Measurements from ENCODE around the gene TYRO3.

The TYRO3 gene

DNA sequence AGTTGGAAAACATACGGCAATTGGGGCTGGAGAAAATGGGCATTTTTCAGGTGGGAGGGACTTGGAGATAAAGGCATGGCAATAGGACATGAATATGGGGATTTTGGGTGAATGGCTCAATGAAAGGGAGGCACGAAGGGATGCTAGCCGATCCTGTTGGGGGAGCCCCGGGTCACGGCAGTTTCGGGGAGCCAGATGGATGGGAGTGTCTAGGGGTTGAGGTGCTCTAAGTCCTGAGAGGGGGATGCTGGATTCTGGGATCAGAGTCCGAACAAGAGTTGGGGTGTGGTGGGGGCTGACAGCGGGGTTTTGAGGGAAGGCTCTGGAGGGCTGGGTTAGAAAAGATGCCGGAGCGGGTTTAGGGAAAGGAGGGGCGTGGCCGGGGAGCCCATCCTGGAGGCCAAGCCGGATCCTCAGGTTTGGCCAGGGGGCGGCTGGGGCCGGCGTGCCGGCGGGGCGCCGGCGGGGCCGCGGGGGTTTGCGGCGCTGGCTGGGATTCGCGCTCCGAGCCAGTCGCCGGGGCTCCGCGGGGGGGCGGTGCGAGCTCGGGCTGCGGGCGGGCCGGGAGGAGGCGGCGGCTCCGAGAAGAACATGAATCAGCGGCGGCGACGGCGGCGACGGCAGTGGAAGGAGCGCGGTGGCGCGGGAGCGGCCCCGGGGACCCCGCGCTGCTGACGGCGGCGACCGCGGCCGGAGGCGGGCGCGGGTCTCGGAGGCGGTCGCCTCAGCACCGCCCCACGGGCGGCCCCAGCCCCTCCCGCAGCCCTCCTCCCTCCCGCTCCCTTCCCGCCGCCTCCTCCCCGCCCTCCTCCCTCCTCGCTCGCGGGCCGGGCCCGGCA, at the start of gene TYRO3:
TSS of gene TYRO3 (plus strand) at position 813 of the 839 bp plus-strand sequence. CDS start 46 bp downstream, outside the sequence.
- DNase-seq (ENCODE audit: low read depth in 2 of 2): peak; percentile 60 to 64

DNA sequence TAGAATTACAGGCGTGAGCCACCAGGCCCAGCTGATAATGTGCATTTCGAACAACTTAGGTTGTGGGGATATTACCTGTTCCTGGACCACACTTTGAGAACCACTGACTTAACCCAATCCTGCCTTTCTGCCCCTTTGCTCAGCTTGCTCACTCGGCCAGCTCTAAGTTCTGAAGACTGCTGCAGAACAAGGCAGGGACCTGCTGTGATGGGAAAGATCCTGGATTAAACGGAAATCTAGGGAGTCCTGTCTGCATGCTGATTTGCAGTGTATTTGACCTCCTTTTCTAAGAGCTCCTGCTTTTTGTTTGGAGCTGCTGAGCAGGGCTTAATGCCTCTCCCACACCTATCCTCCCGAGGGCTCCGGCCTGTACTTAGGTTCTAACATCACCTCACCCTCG, 48.3 kb upstream of the TYRO3 start:
- no peak for DNase-seq (ENCODE audit: low read depth in 2 of 2)

DNA sequence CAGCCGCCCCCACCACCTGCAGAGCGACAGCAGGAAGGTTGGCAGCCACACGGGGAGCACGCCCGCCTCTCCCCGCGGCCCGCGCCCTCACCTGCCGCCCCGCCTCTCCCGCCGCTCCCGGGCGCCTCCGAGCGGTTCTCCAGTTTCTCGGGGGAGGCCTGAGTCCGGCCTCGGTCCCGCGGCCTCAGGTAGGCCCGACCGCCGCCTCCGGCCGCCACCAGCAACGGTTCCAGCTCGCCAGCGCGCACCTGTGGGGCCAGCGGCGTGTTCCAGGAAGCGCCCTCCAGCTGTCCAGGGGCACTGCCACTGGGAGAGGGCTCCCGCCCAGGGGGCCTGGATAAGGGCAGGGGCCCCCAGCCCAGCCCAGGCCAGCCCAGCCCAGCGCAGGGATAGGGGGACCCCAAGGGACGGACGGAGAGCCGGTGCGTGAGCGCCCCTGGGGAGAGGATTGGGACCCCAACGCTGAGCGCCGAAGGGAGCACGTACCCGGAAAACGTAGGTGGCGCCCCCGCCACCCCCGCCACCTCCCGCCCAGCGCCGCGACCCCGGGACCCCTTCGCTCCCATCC, 47.6 kb upstream of the TYRO3 start:
- DNase-seq (ENCODE audit: low read depth in 2 of 2): no peak

DNA sequence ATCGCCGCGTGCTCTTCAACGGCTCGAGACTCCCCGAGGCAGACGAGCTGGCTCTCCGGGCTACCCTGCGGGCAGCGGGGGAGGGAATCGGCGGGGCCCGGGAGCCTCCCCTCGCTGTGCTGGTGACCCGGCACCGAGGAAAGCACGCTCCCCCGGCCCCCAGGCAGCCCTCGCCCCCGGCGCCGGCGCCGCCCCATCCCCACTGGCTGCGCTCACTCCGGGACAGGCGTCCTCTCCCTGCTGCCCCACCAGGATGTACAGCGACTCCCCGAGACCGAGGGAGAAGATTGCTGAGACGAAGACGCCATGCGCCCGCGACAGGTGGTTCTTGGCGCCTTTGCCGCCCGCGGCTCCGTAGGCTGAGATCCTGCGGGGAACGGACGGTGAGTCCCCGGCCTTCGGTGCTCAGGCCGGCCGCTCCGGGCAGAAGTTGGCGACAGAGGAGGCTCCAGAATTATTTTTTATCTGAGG, 47.1 kb upstream of the TYRO3 start:
- no peak for DNase-seq (ENCODE audit: low read depth in 2 of 2)

DNA sequence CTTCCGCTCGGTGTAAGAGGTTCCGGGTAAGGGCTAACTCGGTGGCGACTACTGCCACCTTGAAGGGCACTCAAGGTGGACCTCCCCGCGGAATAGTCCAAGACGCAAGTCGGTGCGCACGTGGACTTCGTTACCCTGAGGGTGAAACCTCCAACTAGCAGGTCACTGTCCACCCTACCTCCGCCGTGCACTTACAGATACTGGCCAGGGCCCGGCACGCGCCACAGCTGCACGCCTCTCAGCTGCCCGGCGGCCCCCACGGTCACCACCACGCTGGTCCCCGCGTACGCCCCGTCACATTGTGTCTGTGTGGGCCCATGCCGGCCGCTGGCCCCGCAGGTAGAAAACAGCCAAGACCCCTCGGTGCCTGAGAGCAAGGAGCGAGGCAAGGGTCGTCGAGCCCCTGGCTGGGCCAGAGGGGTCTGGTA, 46.5 kb upstream of the TYRO3 start:
- no peak for DNase-seq (ENCODE audit: low read depth in 2 of 2)

DNA sequence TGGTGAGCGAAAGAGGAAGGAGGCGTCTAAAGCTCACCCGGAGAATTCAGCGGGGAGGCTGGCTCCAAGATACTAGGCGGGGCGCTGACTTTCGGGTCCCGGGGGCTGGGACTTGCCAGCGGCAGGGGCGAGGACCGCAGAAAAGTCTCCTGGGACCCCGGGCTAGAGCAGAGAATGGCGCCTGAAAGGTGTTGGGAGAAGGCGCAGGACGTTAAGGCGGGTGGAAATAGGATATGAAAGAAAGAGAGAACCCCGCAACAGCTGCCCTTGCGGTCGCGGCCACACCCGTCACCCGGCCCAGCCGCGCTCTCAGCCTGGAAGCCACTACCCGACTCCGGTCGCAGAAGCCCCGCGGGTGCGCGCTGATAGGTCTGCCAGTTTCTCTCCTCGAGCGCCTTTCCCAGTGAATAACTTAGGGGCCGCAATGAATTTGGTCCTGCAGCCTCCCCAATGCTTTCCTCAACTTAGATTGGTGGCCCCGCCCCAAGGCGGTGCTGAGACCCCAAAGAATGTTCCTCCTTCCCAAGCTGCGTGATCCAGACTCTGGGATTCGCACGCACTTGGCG, 46.0 kb upstream of the TYRO3 start:
- no peak for DNase-seq (ENCODE audit: low read depth in 2 of 2)

DNA sequence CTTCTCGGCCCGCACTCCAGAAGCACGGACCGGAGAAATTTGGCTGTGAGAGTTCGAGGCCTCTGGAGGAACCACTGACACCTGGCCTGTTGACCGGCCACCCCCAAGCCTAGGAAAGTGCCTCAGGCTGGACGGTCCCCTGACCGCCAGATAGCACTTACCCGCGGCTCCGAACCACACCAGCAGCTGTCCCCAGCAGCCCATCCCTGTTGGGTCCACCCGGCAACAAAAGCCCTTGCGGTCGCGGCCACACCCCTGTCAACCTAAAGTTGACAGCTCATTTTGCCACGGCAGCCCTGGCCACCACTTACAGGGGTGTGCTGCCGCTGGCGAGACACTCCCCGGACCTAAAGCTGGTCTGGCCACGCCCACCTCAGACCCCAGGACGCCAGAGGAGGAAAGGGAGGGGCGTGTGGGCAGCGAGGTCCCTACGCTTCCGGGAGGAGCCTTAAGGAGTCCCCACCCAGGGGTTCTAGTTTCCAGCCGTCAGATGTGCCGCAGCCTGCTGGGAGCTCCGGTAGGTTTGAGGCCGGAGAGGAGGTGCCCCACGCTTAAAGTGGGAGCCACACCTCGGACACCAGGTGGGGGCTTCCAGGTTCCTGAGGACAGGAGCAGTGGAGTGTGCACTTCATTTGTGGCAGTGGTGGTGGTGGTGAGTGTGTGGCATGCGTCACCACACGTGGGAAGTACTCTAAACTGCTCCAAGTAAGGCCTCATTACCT, 45.3 kb upstream of the TYRO3 start, which contains the start of gene LTK:
TSS of gene LTK (minus strand) at position 322 of the 722 bp plus-strand sequence. CDS start at position 204, 118 bp downstream.
- DNase-seq (ENCODE audit: low read depth in 2 of 2): no peak

DNA sequence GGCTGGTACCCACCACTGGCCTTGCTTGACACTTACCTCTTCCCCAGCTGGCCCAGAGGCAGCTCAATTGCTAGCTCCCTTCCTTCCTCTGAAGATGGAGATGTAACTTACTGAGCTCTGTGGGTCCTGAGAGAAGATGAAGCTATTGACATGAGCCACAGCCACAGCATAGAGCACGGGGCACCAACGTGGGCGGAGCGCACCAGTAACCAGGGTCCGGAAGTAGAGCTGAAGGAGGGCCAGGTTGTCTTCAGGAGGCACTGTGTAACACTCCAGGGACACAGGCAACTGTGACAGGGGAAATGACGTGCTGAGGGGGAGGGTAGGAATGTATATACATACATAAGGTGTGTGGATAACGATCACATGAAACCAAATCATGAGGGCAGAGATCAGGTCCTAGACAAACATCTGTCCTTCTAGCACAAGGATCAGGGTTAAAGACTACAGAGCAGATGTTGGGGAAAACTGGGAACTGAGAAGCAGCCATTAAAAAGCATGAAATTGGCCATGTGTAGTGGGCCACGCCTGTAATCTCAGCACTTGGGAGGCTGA, 41.0 kb upstream of the TYRO3 start:
- DNase-seq (ENCODE audit: low read depth in 2 of 2): no peak

DNA sequence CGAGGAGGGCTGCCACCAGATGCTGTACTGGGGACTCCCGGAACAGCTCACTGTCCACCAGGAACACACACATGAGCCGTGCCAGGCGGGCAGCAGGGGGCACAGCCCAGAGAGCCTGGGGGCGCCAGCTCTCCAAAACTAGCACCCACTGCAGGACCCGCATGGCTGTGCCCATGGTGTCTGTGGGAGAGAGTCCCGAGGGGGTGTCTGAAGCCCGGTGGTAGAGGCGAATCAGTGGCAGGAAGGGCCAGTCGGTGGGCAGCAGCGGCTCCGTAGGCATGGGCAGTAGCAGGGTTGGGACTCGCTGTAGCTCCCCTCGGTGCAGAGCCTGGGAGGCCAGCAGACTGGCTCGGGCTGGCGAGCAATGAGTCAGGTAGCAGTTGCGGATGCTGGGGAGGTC, 38.4 kb upstream of the TYRO3 start:
- no peak for DNase-seq (ENCODE audit: low read depth in 2 of 2)

DNA sequence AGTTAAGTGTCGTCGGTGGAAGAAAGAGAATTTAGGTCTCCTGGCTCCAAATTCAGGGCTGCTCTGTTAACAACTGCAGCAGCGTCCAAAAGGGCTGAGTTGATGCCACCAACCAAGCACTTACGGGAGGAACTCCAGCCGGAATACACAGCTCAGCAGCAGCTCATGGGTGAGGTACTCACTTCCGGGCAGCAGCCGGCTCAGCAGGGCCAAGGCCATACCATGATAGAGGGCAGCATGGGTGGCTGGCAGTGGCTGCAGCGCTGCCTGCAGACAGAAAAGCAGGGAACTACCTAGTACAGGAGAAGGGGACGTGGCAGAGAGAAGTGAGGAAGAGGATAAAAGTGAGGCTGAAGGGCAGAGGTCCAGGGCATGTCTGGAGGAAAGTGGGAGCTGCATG, 37.4 kb upstream of the TYRO3 start:
- DNase-seq (ENCODE audit: low read depth in 2 of 2): no peak

DNA sequence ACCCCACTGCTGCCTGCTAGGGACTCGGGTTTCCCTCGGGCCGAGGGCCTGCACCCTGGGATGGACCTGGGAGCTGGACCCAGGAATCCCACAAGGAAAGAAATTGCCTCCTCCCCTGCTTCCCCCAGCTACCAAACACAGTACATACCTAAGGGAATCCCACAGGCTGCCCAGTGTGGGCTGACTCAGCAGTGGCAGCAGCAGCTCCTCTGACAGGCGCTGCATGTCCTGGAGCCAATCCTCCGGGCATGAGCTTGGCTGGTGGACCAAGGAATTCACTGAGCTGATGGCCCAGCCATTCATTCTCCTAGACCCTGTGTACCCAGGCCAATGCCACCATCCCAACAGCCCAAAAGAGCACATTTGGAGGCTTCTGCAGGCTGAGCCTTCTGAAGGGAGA, 35.9 kb upstream of the TYRO3 start:
- DNase-seq (ENCODE audit: low read depth in 2 of 2): no peak

DNA sequence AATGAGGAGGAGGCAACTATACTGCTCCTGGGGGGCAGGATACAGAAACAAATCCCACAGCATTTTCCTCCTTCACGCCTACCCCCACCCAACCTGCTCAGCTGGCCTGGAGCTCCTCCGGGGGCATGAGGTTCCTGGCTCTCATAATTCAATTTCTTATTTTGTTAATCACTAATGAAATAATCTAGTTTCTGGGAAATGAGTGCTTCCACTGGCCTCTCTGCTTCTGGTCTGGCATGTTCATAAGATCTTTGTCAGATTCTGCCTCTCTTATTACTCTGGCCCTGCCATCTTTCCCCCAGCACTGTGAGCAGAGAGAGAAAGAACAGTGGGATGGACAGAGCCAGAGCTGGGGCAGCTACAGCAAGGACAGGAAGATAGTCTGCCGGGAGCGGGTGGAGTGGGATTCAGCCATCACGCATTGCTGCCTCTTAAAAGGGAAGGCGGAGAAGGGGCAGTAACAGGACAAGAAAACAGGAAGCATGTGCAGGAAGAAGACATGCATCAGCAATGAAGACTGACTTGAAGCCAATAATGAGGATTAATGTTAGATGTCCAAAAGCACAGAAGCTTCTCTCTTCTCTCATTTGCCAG, 28.6 kb upstream of the TYRO3 start:
- no peak for DNase-seq (ENCODE audit: low read depth in 2 of 2)

DNA sequence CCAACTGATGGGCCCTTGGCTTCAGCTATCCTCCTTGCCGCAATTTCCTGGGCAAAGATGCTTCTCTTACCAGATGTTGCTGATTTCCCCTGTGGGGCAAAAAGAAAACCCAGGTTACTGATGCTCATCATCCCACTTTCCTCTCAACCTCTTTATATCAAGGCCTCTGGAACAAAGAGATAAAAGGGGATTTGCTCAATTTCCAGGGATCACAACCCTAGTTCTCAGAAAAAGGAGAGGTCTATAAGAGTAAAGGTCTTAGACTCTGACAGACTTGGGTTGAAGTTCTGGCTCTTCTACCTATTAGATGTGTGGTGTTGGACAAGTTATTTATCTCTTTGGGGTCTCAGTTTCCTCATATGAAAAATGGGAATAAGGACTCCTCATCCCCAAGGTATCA, 23.5 kb upstream of the TYRO3 start:
- no peak for DNase-seq (ENCODE audit: low read depth in 2 of 2)

DNA sequence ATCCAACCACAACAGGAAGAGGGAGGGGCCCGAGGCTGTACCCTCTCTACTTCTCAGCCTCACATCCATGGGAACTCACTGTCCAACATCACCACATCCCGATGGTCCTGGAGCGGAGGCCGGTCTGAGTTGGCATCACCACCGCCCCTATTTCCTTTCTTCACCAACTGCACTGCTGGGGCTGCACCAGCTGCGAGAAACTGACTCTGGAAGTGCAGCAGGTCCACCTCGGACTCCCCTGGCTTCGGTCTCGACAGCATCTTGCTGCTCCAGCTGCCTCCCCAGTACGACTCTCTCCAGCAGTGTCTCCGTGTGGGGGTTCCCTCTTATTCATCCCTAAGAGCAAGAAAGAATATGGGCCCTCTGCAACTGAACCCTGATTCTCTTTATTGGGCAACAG, 22.1 kb upstream of the TYRO3 start:
- no peak for DNase-seq (ENCODE audit: low read depth in 2 of 2)

DNA sequence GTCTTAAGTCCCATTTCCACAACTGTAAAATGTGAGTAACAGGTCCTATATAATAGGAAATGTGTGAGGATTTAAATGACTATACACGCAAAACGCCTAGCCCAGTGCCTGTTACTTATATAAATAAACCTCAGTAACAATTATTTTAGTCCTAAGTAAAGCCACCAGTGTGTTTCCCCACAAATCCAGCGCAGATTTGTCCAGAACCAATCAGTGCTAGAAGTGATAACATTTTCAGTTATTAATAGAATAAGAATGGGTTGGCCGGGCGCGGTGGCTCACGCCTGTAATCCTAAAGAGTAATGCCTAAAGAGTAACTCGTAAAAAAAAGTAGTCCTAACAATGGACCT, 15.5 kb upstream of the TYRO3 start:
- no peak for DNase-seq (ENCODE audit: low read depth in 2 of 2)

DNA sequence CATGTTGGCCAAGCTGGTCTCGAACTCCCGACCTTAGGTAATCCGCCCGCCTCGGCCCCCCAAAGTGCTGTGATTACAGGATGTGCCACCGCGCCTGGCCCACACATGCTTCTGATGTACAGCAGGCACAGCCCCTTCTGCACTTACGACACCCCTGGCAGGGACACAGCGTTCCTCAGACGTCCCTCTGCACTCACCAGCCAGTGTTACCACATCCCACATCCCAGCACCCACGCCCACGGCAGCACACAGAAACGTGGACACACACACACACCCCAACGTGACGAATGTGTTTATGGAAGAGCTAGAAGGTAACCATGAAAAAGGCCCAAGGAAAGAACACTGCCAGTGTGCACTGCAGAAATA, 14.4 kb upstream of the TYRO3 start:
- DNase-seq (ENCODE audit: low read depth in 2 of 2): peak in 1 of 2 donors; percentile 8

DNA sequence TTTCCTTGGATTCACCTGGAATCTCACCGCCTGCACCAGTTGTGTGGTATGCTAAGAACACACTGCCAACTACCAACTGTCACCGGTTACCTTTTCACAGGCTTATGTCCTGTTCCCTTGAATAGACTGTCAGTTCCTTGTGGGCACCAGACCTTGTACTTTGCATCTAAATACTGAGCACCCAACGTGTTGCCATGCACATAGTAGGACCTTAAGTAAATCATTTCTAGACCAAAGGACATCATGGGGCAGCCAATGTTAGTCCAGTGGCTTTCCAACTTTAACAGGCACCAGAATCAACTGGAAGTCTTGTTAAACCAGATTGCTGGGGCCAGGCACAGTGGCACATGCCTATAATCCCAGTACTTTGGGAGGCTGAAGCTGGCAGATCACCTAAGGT, 13.8 kb upstream of the TYRO3 start:
- no peak for DNase-seq (ENCODE audit: low read depth in 2 of 2)

DNA sequence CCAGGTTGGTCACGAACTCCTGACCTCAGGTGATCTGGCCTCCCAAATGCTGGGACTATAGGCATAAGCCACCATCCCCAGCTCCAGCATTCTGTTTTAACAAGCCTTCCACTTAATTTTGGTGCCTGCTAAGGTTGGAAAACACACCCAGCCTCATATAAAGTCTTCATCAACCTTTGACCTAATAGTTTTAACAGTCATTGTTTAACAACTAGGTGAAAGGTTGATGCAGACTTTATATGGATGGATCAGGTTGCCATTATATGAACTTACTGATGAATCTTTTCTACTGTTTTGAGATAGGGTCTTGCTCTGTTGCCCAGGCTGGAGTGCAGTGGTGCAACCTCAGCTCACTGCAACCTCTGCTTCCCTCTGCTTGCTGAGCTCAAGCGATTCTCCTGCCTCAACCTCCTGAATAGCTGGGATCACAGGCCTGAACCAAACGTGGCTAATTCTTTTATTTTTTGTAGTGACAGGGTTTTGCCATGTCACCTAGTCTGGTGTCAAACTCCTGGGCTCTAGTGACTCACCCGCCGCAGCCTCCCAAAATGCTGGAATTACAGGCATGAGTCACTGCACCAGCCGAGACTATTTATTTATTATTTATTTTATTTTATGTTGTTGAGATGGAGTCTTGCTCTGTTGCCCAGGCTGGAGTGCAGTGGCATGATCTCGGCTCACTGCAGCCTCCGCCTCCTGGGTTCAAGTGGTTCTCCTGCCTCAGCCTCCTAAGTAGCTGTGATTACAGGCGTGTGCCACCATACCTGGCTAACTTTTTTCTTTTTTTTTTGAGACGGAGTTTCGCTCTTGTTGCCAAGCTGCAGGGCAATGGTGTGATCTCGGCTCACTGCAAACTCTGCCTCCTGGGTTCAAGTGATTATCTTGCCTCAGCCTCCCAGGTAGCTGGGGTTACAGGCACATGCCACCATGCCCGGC, 11.9 kb upstream of the TYRO3 start:
- DNase-seq (ENCODE audit: low read depth in 2 of 2): no peak

DNA sequence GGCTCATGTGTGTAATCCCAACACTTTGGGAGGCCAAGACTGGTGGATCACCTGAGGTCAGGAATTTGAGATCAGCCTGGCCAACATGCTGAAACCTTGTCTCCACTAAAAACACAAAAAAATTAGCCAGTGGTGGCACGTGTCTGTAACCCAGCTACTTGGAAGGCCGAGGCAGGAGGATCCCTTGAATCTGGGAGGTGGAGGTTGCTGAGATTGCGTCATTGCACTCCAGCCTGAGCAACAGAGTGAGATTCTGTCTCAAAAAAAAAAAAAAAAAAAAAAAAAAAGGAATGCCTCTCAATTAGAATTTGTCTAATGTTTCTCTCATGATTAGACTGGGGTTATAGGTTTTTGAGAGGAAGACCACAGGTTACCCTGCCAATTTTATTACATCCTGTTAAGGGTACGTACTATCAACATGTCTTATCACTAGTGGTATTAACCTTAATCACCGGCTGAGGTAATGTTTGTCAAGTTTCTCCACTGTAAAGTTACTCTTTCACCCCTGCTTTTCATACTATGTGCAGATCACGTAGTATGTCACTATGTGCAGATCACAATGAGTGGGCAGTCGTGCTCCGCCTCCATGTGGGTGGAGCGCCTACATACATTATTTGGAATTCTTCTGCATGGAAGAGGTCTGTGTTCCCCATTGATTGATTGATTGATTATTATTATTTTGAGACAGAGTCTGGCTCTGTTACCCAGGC, 8.8 kb upstream of the TYRO3 start:
- DNase-seq (ENCODE audit: low read depth in 2 of 2): no peak

DNA sequence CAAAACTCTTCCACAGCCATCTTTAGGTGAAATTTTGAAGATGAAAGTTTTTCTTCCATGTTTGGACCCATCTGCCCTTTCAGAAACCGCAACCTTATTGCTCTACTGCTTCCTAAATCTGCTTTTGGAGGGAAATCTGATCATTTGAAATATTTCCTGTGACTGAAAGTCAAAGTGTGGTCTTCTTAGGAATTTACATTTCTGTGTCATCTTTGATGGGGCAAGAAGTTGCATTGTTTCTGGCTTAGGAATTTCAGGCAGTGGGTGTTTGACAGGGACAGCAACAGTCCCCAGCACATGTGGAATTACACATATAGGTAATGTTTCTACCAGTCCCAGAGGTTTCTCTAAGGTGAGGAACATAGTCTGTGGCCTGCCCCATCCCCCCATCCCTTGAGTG, 5.3 kb upstream of the TYRO3 start:
- no peak for DNase-seq (ENCODE audit: low read depth in 2 of 2)
